HFFc6 (cell line): ENCODE data around the gene PDCD1LG2. TPM values are rescaled to one million over a fixed set of nuclear protein-coding genes. Genes with fewer than 3 reads are reported as not detected.

ENCODE experiments used
- DNase-seq: peaks from one replicate; pipeline ENCODE4 v3.0.0-alpha.2; 2018
- H3K27ac Mint-ChIP-seq: 2 replicates; pipeline ENCODE4 v1.8.0; 2020; ENCODE audit warnings: mild to moderate bottlenecking, mixed read lengths
- H3K27me3 Mint-ChIP-seq: 2 replicates; pipeline ENCODE4 v1.8.0; 2021; ENCODE audit warnings: mild to moderate bottlenecking, moderate library complexity, mixed read lengths; ENCODE audit not compliant: insufficient read depth
- H3K36me3 Mint-ChIP-seq: 2 replicates; pipeline ENCODE4 v1.8.0; 2021; ENCODE audit warnings: low read depth, mixed read lengths
- H3K4me1 Mint-ChIP-seq: 2 replicates; pipeline ENCODE4 v1.8.0; 2020; ENCODE audit warnings: low read depth, mixed read lengths
- H3K4me3 Mint-ChIP-seq: 2 replicates; pipeline ENCODE4 v1.8.0; 2020; ENCODE audit warnings: mild to moderate bottlenecking, moderate library complexity, mixed read lengths
- H3K9me3 Mint-ChIP-seq: 2 replicates; pipeline ENCODE4 v1.8.0; 2020; ENCODE audit warnings: mild to moderate bottlenecking, mixed read lengths
- total RNA-seq, 6 experiments: library from RNA; stranded (reverse); fragmentation: NEBNext Ultra II Directional; extraction: Animal tissue kit (Norgen Biotek cat#: 25700); gene quantifications; 2 replicates in 1 of 6; 3 replicates in 5 of 6; pipeline ENCODE4 v1.2.3, GENCODE V29; 2021
- TF ChIP-seq, protein P1 (sequence below): fragments of 200-600 bp; sonication (generic); IDR thresholded peaks from 2 replicates; pipeline ENCODE4 v1.5.0; 2021; ENCODE audit warnings: antibody characterized with exemption, mild to moderate bottlenecking

Gene PDCD1LG2
- total RNA-seq, 6 experiments from 2014 or later, result 31.6 to 50.9 (median 42.6) TPM

GRCh38 chr9:5561828-5562488, 51.6 kb downstream of the PDCD1LG2 start:
- peaks cover 4% of the 10 kb centered on the region for H3K9me3 Mint-ChIP-seq
- TF ChIP-seq, protein P1, sequence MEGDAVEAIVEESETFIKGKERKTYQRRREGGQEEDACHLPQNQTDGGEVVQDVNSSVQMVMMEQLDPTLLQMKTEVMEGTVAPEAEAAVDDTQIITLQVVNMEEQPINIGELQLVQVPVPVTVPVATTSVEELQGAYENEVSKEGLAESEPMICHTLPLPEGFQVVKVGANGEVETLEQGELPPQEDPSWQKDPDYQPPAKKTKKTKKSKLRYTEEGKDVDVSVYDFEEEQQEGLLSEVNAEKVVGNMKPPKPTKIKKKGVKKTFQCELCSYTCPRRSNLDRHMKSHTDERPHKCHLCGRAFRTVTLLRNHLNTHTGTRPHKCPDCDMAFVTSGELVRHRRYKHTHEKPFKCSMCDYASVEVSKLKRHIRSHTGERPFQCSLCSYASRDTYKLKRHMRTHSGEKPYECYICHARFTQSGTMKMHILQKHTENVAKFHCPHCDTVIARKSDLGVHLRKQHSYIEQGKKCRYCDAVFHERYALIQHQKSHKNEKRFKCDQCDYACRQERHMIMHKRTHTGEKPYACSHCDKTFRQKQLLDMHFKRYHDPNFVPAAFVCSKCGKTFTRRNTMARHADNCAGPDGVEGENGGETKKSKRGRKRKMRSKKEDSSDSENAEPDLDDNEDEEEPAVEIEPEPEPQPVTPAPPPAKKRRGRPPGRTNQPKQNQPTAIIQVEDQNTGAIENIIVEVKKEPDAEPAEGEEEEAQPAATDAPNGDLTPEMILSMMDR, result no peak
- peaks cover 81% of the 10 kb centered on the region for H3K36me3 Mint-ChIP-seq
- no peak overlapping the region for H3K27ac Mint-ChIP-seq
- no peak for DNase-seq
- peaks cover 62% of the 10 kb centered on the region for H3K4me1 Mint-ChIP-seq
- H3K4me3 Mint-ChIP-seq, result no peak overlapping the region
- no peaks in the 10 kb centered on the region; the same call in none of the 2 replicates for H3K27me3 Mint-ChIP-seq

DNA sequence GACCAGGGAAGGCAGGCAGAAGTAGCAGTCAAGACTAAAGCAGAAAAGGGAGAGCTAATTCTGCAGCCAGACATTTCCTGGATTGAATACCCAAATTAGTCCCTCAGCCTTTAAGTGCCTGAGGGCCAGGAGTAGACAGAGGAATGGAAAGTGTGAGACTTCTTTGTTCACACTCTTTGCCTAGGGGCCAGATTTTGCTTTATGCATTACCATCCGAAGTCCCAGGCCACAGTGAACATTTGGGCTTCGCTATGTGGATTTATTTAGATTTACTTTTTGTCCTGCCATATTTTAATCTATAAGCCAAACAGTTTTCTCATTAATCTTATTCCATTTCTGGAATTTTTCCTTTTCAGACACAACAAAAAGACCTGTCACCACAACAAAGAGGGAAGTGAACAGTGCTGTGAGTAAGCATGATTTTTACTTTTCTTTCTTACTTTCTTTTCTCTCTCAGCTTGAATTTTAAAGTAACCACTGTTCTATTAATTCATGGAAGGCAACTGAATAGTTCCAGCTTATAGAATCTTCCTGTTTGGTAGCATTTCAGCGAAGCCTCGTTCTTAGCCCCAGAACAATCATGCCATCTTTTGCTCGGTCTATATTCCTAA, 52.6 kb downstream of the PDCD1LG2 start:
- no peak for DNase-seq
- H3K27me3 Mint-ChIP-seq, result no peaks in the 10 kb centered on the region; the same call in none of the 2 replicates
- peaks cover 71% of the 10 kb centered on the region for H3K36me3 Mint-ChIP-seq
- TF ChIP-seq, protein P1, result no peak
- no peak overlapping the region for H3K4me3 Mint-ChIP-seq
- peaks cover 4% of the 10 kb centered on the region for H3K9me3 Mint-ChIP-seq
- H3K4me1 Mint-ChIP-seq, result peaks cover 52% of the 10 kb centered on the region
- H3K27ac Mint-ChIP-seq, result peak overlapping the region; percentile 47

- peaks cover 47% of the 10 kb centered on the region for H3K4me1 Mint-ChIP-seq
- TF ChIP-seq, protein P1, result no peak
- H3K27me3 Mint-ChIP-seq, result no peaks in the 10 kb centered on the region; the same call in none of the 2 replicates
- DNase-seq, result no peak
- peaks cover 69% of the 10 kb centered on the region for H3K36me3 Mint-ChIP-seq
- peak overlapping the region; percentile 2; the same call in 1 of the 2 replicates for H3K4me3 Mint-ChIP-seq
- peaks cover 4% of the 10 kb centered on the region for H3K9me3 Mint-ChIP-seq
- peak overlapping the region; percentile 47 for H3K27ac Mint-ChIP-seq
These were observed 53.1 kb downstream of the PDCD1LG2 start for GRCh38 chr9:5563417-5563815.

GRCh38 chr9:5563886-5564285, 53.6 kb downstream of the PDCD1LG2 start:
- TF ChIP-seq, protein P1, result no peak
- Mint-ChIP-seq H3K4me1 (peaks cover 50% of the 10 kb centered on the region), H3K4me3 (peak overlapping the region; percentile 2; the same call in 1 of the 2 replicates), H3K9me3 (peaks cover 4% of the 10 kb centered on the region), H3K27me3 (no peaks in the 10 kb centered on the region; the same call in 1 of the 2 replicates), H3K36me3 (peaks cover 68% of the 10 kb centered on the region), H3K27ac (peak overlapping the region; percentile 47)
- DNase-seq, result peak; percentile 59

GRCh38 chr9:5566054-5566618, 55.8 kb downstream of the PDCD1LG2 start:
- no peak overlapping the region for H3K4me3 Mint-ChIP-seq

More at GRCh38 chr9:5566054-5566618, 55.8 kb downstream of the PDCD1LG2 start:
- Mint-ChIP-seq H3K9me3 (peaks cover 4% of the 10 kb centered on the region), H3K27ac (peak overlapping the region; percentile 67), H3K4me1 (peaks cover 59% of the 10 kb centered on the region), H3K27me3 (no peaks in the 10 kb centered on the region), H3K36me3 (peaks cover 55% of the 10 kb centered on the region)
- no peak for DNase-seq
- TF ChIP-seq, protein P1, result no peak
